Fibroblast of lung (primary cell): ENCODE results near the gene AGBL1. TPM values are rescaled to one million over a fixed set of nuclear protein-coding genes. Genes with fewer than 3 reads are reported as not detected.
"Not testable (repeated sequence)": the region's sequence is repeated elsewhere in the genome, so short reads cannot be mapped to it uniquely, and the experiment has no call there.

Source experiments
- DNase-seq, 2 donors: peaks; one replicate each; pipeline versions ENCODE4 v3.0.0 to v3.0.0-alpha.2; 2010; ENCODE audit warnings: low read depth in 2 of 2
- H2AFZ ChIP-seq: 2 replicates; pipeline ENCODE4 v1.5.1; 2012; ENCODE audit warnings: low read length, control low read depth, inconsistent platforms
- H3K27ac ChIP-seq: 2 replicates; pipeline ENCODE4 v1.5.1; 2011; ENCODE audit warnings: low read length, control low read depth; ENCODE audit not compliant: insufficient read depth
- H3K27me3 ChIP-seq: 2 replicates; pipeline ENCODE4 v1.5.1; 2011; ENCODE audit warnings: mild to moderate bottlenecking, low read length; ENCODE audit not compliant: control insufficient read depth, insufficient read depth
- H3K36me3 ChIP-seq: 2 replicates; pipeline ENCODE4 v1.5.1; 2011; ENCODE audit warnings: low read length; ENCODE audit not compliant: control insufficient read depth, insufficient read depth
- H3K4me1 ChIP-seq: 2 replicates; pipeline ENCODE4 v1.5.1; 2011; ENCODE audit warnings: low read length; ENCODE audit not compliant: control insufficient read depth, insufficient read depth; ENCODE audit errors: extremely low read depth
- H3K4me2 ChIP-seq: 2 replicates; pipeline ENCODE4 v1.5.1; 2011; ENCODE audit warnings: low read length, control low read depth; ENCODE audit not compliant: insufficient read depth; ENCODE audit errors: extremely low read depth
- H3K4me3 ChIP-seq, 4 experiments: fragments of 200-600 bp in 1 of 4; sonication (generic) in 1 of 4; replicated peaks in 1 of 4; 2 replicates each; pipeline ENCODE4 v1.5.1; 2011 to 2016; ENCODE audit warnings: low read length in 4 of 4, low read depth in 3 of 4, mild to moderate bottlenecking in 3 of 4, control low read depth in 2 of 4, inconsistent platforms in 1 of 4, mixed read lengths in 1 of 4; ENCODE audit not compliant: insufficient read depth in 1 of 4; ENCODE audit errors: control extremely low read depth in 1 of 4
- H3K79me2 ChIP-seq: 2 replicates; pipeline ENCODE4 v1.5.1; 2012; ENCODE audit warnings: mild to moderate bottlenecking, low read length, inconsistent platforms; ENCODE audit not compliant: control insufficient read depth, insufficient read depth
- H3K9ac ChIP-seq: 2 replicates; pipeline ENCODE4 v1.5.1; 2011; ENCODE audit warnings: mild to moderate bottlenecking, low read length, control low read depth; ENCODE audit not compliant: insufficient read depth
- H3K9me3 ChIP-seq: 2 replicates; pipeline ENCODE4 v1.5.1; 2012; ENCODE audit warnings: low read depth, low read length; ENCODE audit not compliant: control insufficient read depth, insufficient read depth
- H4K20me1 ChIP-seq: 2 replicates; pipeline ENCODE4 v1.5.1; 2011; ENCODE audit warnings: low read length; ENCODE audit not compliant: control insufficient read depth, insufficient read depth; ENCODE audit errors: extremely low read depth
- CTCF ChIP-seq, 2 donors: IDR thresholded peaks in 1 of 2; conservative IDR thresholded peaks in 1 of 2; 1 replicate in 1 of 2; 2 replicates in 1 of 2; pipeline ENCODE4 v1.5.1; 2011 to 2012; ENCODE audit warnings: low read length in 2 of 2, control low read depth in 1 of 2, inconsistent platforms in 1 of 2, low read depth in 1 of 2, mild to moderate bottlenecking in 1 of 2
- EZH2 ChIP-seq: IDR thresholded peaks from 2 replicates; pipeline ENCODE4 v1.5.1; 2012; ENCODE audit warnings: low read length, control low read depth, mild to moderate bottlenecking; ENCODE audit errors: missing control alignments
- polyA plus RNA-seq, 2 donors: library from polyadenylated mRNA; depleted of rRNA in 1 of 2; stranded (reverse) in 1 of 2; unstranded in 1 of 2; fragments of >200 nt; gene quantifications; 2 replicates each; pipeline ENCODE4 v1.2.1, GENCODE V29; 2011 to 2012; ENCODE audit warnings: missing spikeins in 1 of 2
- total RNA-seq: library from RNA; depleted of rRNA; stranded (reverse); fragments of >200 nt; gene quantifications from 2 replicates; pipeline ENCODE4 v1.2.1, GENCODE V29; 2014

AGBL1 gene
- total and polyA plus RNA-seq, 2 donors (not counting 1 experiment from before 2014, with no cell fraction given), result not detected

GRCh38 chr15:86115145-86115801 is 35.6 kb downstream of the AGBL1 start:
- Histone ChIP-seq H2AFZ (no peak overlapping the region), H3K4me1 (no peaks in the 10 kb centered on the region), H3K9ac (no peak overlapping the region), H3K27ac (no peak overlapping the region), H3K27me3 (no peaks in the 10 kb centered on the region), H4K20me1 (no peaks in the 10 kb centered on the region), H3K36me3 (no peaks in the 10 kb centered on the region), H3K4me2 (no peak overlapping the region), H3K4me3 (no peak overlapping the region), H3K9me3 (no peaks in the 10 kb centered on the region), H3K79me2 (no peaks in the 10 kb centered on the region)
- peak in 1 of 2 donors; percentile 9 for DNase-seq
- TF ChIP-seq EZH2, result no peak
- no peak for TF ChIP-seq CTCF (conservative IDR thresholded peaks at IDR 0.05 in 1 of 2, IDR thresholded peaks at IDR 0.05 in 1 of 2; ENCODE audit: low read depth in 1 of 2, low read length in 2 of 2)

GRCh38 chr15:86121568-86122225 is 42.0 kb downstream of the AGBL1 start:
- Histone ChIP-seq H3K4me1 (no peaks in the 10 kb centered on the region), H3K36me3 (no peaks in the 10 kb centered on the region), H2AFZ (no peak overlapping the region), H3K79me2 (no peaks in the 10 kb centered on the region), H3K27me3 (no peaks in the 10 kb centered on the region), H3K27ac (no peak overlapping the region), H3K9ac (no peak overlapping the region), H3K9me3 (no peaks in the 10 kb centered on the region), H3K4me3 (no peak overlapping the region), H4K20me1 (no peaks in the 10 kb centered on the region), H3K4me2 (no peak overlapping the region)
- DNase-seq, result no peak
- TF ChIP-seq CTCF (conservative IDR thresholded peaks at IDR 0.05 in 1 of 2, IDR thresholded peaks at IDR 0.05 in 1 of 2; ENCODE audit: low read depth in 1 of 2, low read length in 2 of 2) (no peak), EZH2 (no peak)

- H3K4me1 ChIP-seq, H3K36me3 ChIP-seq, H3K9me3 ChIP-seq, H2AFZ ChIP-seq, H3K27ac ChIP-seq, H3K4me2 ChIP-seq, H3K4me3 ChIP-seq, H4K20me1 ChIP-seq, H3K27me3 ChIP-seq, DNase-seq, H3K79me2 ChIP-seq, H3K9ac ChIP-seq: not testable (repeated sequence)
These were observed 43.2 kb downstream of the AGBL1 start for GRCh38 chr15:86122691-86123391.
